OCI-LY1 (cell line): ENCODE results near the gene SPACA7.

Experiments used
- H2AFZ ChIP-seq: fragments of 200-600 bp; sonication (generic), shearing (Covaris generic); 2 replicates; pipeline ENCODE4 v1.6.0; 2014; ENCODE audit warnings: antibody characterized with exemption, mild to moderate bottlenecking, low read length
- H3F3A ChIP-seq: fragments of 200-600 bp; sonication (generic), shearing (Covaris generic); 2 replicates; pipeline ENCODE4 v1.6.0; 2014; ENCODE audit warnings: mild to moderate bottlenecking, antibody characterized with exemption, low read length, moderate library complexity; ENCODE audit not compliant: insufficient read depth
- H3K27ac ChIP-seq: fragments of 200-600 bp; sonication (generic); 2 replicates; pipeline ENCODE4 v1.5.1; 2014; ENCODE audit warnings: low read length, mixed run types, mild to moderate bottlenecking, low read depth; ENCODE audit not compliant: poor library complexity, severe bottlenecking
- H3K27me3 ChIP-seq: fragments of 200-600 bp; sonication (generic); 2 replicates; pipeline ENCODE4 v1.6.0; 2014; ENCODE audit warnings: antibody characterized with exemption, mild to moderate bottlenecking, low read length, moderate library complexity; ENCODE audit not compliant: insufficient read depth
- H3K36me3 ChIP-seq: fragments of 200-600 bp; sonication (generic); 2 replicates; pipeline ENCODE4 v1.6.1; 2014; ENCODE audit warnings: mild to moderate bottlenecking, antibody characterized with exemption, low read length, moderate library complexity, mixed read lengths; ENCODE audit not compliant: insufficient read depth
- H3K4me1 ChIP-seq: fragments of 200-600 bp; sonication (generic); 2 replicates; pipeline ENCODE4 v1.5.1; 2014; ENCODE audit warnings: mild to moderate bottlenecking, low read length, moderate library complexity; ENCODE audit not compliant: insufficient read depth, severe bottlenecking
- H3K4me2 ChIP-seq: fragments of 200-600 bp; sonication (generic), shearing (Covaris generic); 2 replicates; pipeline ENCODE4 v1.6.1; 2014; ENCODE audit warnings: low read length
- H3K4me3 ChIP-seq: fragments of 200-600 bp; sonication (generic); 2 replicates; pipeline ENCODE4 v1.5.1; 2014; ENCODE audit warnings: low read length, low read depth, mild to moderate bottlenecking, mixed read lengths; ENCODE audit not compliant: poor library complexity, severe bottlenecking
- H3K79me2 ChIP-seq: fragments of 200-600 bp; shearing (Covaris generic); 2 replicates; pipeline ENCODE4 v1.6.1; 2016; ENCODE audit warnings: mixed run types, low read length, mixed read lengths; ENCODE audit not compliant: insufficient read depth
- H3K9ac ChIP-seq: fragments of 200-600 bp; sonication (generic), shearing (Covaris generic); 2 replicates; pipeline ENCODE4 v1.6.1; 2014; ENCODE audit warnings: mild to moderate bottlenecking, low read length, mixed read lengths
- H3K9me2 ChIP-seq: fragments of 200-600 bp; sonication (generic), shearing (Covaris generic); 2 replicates; pipeline ENCODE4 v1.6.1; 2014; ENCODE audit warnings: low read depth, mild to moderate bottlenecking, low read length, mixed read lengths
- H3K9me3 ChIP-seq: fragments of 200-600 bp; shearing (Covaris generic); 2 replicates; pipeline ENCODE4 v1.6.1; 2014; ENCODE audit warnings: low read length, mixed read lengths
- H4K20me1 ChIP-seq: fragments of 200-600 bp; sonication (generic), shearing (Covaris generic); 2 replicates; pipeline ENCODE4 v1.6.0; 2016; ENCODE audit warnings: mild to moderate bottlenecking, low read length; ENCODE audit not compliant: insufficient read depth
- CTCF ChIP-seq: fragments of 200-600 bp; sonication (generic), shearing (Covaris generic); IDR thresholded peaks from 2 replicates; pipeline ENCODE4 v1.5.1; 2017; ENCODE audit warnings: mild to moderate bottlenecking, antibody characterized with exemption, low read length, moderate library complexity, mixed read lengths
- EZH2 ChIP-seq: fragments of 200-600 bp; sonication (generic), shearing (Covaris generic); IDR thresholded peaks from 2 replicates; pipeline ENCODE4 v1.8.0; 2017; ENCODE audit warnings: borderline replicate concordance, mixed run types, mild to moderate bottlenecking, antibody characterized with exemption, low read length, moderate library complexity, mixed read lengths

Gene SPACA7

GRCh38 chr13:112438094-112438493 lies 61.9 kb downstream of the SPACA7 start:
- Histone ChIP-seq H3F3A (no peaks in the 10 kb centered on the region), H3K4me3 (no peak overlapping the region), H3K79me2 (no peaks in the 10 kb centered on the region), H3K27ac (no peak overlapping the region), H3K9me2 (no peaks in the 10 kb centered on the region), H4K20me1 (no peaks in the 10 kb centered on the region), H3K27me3 (no peaks in the 10 kb centered on the region), H3K4me2 (no peak overlapping the region), H3K9me3 (peaks cover 7% of the 10 kb centered on the region), H3K9ac (no peak overlapping the region), H2AFZ (no peak overlapping the region), H3K4me1 (no peaks in the 10 kb centered on the region), H3K36me3 (no peaks in the 10 kb centered on the region)
- TF ChIP-seq CTCF, result no peak

DNA sequence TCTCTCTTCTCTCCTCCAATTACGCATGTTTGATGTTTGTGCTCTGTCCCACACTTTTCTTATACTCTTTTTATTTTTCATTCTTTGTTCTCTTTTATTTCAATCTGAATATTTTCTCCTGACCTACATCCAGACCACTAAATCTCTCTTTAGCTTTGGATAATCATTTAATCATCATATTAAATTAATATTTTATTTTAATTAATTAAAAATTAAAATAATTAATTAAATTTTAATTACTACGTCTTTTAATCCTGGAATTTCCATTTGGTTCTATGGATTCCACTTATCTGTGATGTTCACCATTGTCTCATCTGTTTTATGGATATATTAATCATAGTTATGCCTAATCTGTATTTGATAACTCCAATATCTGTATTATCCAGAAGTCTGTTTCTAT lies 62.4 kb downstream of the SPACA7 start:
- no peak overlapping the region for H3K4me2 ChIP-seq
- no peak overlapping the region for H3K4me3 ChIP-seq
- H3K27me3 ChIP-seq, result no peaks in the 10 kb centered on the region
- no peaks in the 10 kb centered on the region for H3K36me3 ChIP-seq
- H4K20me1 ChIP-seq, result no peaks in the 10 kb centered on the region
- H3F3A ChIP-seq, result no peaks in the 10 kb centered on the region
- peaks cover 7% of the 10 kb centered on the region for H3K9me3 ChIP-seq
- H3K4me1 ChIP-seq, result no peaks in the 10 kb centered on the region
- H3K79me2 ChIP-seq, result no peaks in the 10 kb centered on the region
- H3K9ac ChIP-seq, result no peak overlapping the region
- H2AFZ ChIP-seq, result no peak overlapping the region
- no peak overlapping the region for H3K27ac ChIP-seq
- H3K9me2 ChIP-seq, result no peaks in the 10 kb centered on the region
- TF ChIP-seq EZH2, result no peak
- no peak for TF ChIP-seq CTCF

GRCh38 chr13:112441226-112441625 lies 65.1 kb downstream of the SPACA7 start:
- Histone ChIP-seq H3K36me3 (no peaks in the 10 kb centered on the region), H3K9ac (no peak overlapping the region)
- TF ChIP-seq CTCF, result no peak
- TF ChIP-seq EZH2, result no peak

More at GRCh38 chr13:112441226-112441625, 65.1 kb downstream of the SPACA7 start:
- no peaks in the 10 kb centered on the region for H3K79me2 ChIP-seq
- H2AFZ ChIP-seq, result no peak overlapping the region
- H3K27me3 ChIP-seq, result no peaks in the 10 kb centered on the region
- H3K4me3 ChIP-seq, result no peak overlapping the region
- no peak overlapping the region for H3K4me2 ChIP-seq
- H3K9me2 ChIP-seq, result no peaks in the 10 kb centered on the region
- H3K4me1 ChIP-seq, result no peaks in the 10 kb centered on the region
- H3K27ac ChIP-seq, result no peak overlapping the region
- no peaks in the 10 kb centered on the region for H4K20me1 ChIP-seq
- no peaks in the 10 kb centered on the region for H3F3A ChIP-seq
- H3K9me3 ChIP-seq, result peaks cover 7% of the 10 kb centered on the region
